GM19438 (cell line): Measurements from ENCODE around the gene EFCAB14.
A peak's percentile ranks its signal among the peaks of the same experiment; 100 is the strongest.
"Not testable (repeated sequence)": the region's sequence is repeated elsewhere in the genome, so short reads cannot be mapped to it uniquely, and the experiment has no call there.

Experiments used
- ATAC-seq: cut with Tn5 transposase; IDR thresholded peaks from one replicate; pipeline ENCODE4 v1.9.1; 2021; ENCODE audit warnings: low read depth; ENCODE audit not compliant: unreplicated experiment

Gene EFCAB14, protein sequence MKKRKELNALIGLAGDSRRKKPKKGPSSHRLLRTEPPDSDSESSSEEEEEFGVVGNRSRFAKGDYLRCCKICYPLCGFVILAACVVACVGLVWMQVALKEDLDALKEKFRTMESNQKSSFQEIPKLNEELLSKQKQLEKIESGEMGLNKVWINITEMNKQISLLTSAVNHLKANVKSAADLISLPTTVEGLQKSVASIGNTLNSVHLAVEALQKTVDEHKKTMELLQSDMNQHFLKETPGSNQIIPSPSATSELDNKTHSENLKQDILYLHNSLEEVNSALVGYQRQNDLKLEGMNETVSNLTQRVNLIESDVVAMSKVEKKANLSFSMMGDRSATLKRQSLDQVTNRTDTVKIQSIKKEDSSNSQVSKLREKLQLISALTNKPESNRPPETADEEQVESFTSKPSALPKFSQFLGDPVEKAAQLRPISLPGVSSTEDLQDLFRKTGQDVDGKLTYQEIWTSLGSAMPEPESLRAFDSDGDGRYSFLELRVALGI

DNA sequence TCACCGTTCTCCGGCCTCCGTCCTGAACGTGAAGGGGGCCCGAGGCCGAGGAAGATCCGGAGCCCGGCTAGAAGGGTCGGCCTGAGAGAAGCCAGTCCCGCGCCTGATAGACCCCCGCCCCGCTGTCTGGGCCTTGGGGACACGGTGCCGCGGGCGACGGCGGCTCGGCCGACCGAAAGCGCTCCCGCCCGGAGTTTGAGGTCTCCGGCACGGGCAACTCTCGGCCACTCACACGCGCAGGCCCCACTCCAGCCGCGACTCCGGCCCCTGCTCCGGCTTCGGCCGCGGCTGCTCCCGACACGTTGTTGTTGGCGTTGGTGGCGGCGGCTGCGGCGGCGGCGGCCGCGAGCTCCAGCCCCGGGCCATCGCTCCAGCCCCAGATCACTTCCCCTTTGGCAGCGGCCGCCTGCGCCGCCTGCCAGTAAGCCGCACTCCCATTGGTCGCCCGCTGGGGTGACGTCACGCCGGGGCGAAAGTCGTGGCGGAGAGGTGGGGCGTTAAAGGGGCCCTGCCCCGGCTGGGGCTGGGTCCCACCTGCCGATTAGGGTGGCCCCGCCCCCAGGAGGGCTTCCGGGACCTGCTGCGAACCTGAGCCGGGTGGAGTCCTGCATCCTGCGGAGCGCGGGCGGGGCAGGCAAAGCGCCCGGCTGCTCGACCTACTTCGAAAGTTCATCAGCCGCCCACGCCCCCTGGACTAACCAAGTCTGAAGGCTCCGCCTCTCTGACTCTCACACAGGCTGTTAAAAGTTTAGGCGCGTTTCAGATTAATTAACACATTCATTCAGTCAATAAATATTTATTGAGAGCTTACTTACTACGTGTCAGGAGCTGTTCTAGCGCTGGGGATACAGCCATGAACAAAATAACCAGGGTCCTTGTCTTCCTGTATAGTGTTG is at the start of gene EFCAB14:
Gene EFCAB14 (minus strand): TSS at position 388 of the 896 bp plus-strand sequence. CDS start 1,027 bp downstream, outside the sequence.
- peak; percentile 96 for ATAC-seq

- no peak for ATAC-seq
These were observed 49.5 kb upstream of the EFCAB14 start for GRCh38 chr1:46768445-46768844.

DNA sequence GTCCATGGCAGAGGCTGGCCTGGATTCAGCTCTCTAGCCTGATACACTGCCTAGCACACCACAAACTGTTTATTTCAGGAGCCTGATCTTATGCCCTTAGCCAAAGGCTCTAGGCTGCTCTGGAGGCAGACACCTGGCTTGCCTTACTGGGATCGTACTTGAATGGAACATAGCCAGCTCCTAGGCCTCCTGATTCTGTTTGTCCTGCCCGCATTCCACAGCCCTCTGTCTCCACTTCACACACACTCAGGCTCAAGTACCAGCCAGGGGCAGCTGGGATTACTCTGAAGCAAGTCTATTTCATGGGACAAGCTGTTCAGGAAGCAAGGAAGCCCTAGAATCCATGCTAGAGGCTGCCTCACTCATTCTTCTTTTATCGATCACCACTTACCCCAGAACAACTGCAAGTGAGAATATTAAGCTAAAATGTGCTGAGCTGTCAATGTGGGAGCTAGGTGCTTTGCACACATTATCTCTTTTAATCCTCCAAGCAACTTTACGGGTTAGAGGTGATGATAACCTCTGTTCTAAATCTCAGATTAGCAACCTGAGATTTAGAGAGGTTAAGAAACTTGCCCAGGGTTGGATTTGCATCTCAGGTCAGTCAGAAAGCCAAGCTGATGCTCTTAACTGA is 48.9 kb upstream of the EFCAB14 start:
- no peak for ATAC-seq

DNA sequence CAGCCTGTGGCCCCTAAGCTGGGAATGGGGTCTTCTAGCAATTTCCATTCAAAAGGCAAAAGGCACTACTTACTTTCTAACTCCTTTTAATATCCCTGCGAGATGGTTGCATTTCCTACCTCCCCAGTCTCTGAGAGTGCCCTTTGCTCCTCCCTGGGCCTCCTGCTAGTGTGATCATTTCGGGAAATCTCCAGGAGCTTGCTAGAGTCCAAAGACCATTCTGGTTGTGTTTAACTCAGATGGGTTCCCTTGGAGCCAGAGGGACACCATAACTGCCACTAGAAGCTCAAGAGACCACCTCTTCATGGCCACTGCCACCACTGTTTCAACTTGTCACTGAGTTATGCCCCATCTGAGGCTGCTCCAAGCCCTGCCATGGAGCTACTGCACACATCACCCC is 45.5 kb upstream of the EFCAB14 start:
- no peak for ATAC-seq

- no peak for ATAC-seq
These were observed 42.8 kb upstream of the EFCAB14 start for GRCh38 chr1:46761740-46762139.

- no peak for ATAC-seq
These were observed 41.7 kb upstream of the EFCAB14 start for GRCh38 chr1:46760558-46761166.

DNA sequence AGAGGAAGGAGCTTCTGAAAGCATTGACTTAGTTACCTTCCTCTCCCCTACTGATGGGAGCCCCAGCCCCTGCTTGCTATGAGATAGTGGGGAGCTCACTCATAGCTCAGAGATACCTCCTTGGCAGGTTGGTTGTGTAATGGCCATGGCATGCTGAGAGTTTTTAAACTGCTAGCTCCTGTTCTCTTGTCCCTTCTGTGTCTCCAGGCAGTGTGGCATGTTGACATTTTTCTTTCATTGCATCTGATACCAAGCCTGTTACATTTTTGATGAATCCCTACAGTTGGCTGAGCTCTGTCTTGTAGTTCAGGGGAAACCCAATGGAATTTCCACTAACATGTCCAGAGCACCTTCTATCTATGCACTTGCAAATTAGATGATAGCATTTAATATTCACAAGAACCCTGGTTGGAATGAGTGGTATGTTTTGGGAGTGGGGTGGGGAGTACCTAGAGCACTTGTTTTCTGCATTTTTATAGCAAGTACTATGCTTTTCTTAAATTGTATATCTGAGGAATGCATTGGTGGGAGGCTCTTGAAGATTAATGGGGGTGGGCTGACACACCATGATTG is 39.1 kb upstream of the EFCAB14 start:
- no peak for ATAC-seq

GRCh38 chr1:46757247-46757955 is 38.5 kb upstream of the EFCAB14 start:
- no peak for ATAC-seq

DNA sequence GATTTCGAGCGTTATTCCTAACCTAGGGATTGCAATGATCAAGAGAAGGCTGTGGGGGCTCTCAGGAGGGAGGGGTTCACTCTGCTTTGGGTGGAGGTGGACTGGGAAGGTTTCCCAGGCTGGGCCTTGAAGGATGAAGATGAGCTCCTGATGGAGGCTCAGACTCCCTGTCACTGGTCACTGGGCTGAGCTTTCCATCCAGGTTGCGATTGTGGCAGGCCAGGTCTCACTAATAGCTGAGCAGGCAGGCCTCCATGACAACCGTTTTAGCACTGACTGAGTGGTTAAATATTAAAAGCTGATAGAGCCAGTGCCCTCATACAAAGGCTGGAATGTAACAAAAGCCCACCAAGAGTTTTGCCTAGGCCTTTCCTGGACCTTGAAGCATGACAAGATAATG is 36.2 kb upstream of the EFCAB14 start:
- no peak for ATAC-seq

DNA sequence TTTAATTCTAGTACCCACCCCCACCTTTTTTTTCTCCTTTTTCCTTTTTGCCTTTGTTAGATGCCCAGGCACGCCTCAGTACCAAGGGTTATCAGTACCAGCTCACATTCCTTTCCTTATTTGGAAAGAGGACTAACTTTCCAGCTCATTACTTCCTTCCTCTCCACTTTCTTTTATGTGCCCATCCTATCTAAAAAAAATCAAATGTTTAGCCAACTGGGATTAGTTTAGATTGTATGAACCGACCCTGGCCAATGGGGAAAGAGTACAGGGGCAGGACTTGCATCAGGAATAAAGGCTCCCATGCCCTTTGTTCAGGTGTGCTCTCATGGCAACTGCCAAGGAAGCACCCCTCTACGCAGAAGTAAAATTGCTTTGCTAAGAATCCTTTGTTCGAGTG is 35.8 kb upstream of the EFCAB14 start:
- not testable (repeated sequence) for ATAC-seq

- no peak for ATAC-seq
These were observed 35.1 kb upstream of the EFCAB14 start for GRCh38 chr1:46753985-46754384.

GRCh38 chr1:46749921-46750404 is 31.0 kb upstream of the EFCAB14 start:
- ATAC-seq = no peak

- no peak for ATAC-seq
These were observed 30.5 kb upstream of the EFCAB14 start for GRCh38 chr1:46749404-46749803.

DNA sequence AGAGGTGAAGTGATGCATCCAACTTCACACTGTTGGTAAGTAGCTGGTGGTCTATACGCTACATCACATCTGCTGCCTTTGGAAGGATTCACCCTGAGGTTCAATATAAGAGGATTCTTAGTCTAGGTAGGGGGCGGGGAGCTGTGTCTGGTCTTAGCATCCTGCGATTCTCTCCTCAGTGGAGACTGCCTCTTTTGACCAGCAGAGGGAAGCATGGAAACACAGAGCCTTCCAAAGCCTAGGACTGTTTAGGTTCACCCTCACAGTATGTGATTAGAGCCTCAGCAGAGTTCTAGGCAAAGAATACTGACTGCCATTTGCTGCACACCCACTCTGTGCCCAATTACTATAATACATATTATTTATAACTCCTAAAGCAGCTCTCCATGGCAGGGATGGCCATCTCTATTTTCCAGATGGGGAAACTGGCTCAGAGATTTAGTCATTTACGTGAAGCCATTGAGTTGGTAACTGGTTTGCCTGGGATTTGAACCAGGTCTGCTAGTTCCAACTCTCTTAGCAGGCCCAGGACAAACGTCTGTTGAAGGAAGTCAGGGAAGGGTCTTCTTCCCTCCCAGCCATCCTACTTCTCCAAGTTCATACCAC is 28.9 kb upstream of the EFCAB14 start:
- ATAC-seq = no peak

GRCh38 chr1:46742069-46742468 is 23.2 kb upstream of the EFCAB14 start:
- no peak for ATAC-seq

GRCh38 chr1:46735708-46736324 is 16.9 kb upstream of the EFCAB14 start:
- no peak for ATAC-seq

GRCh38 chr1:46728327-46728873 is 9.5 kb upstream of the EFCAB14 start:
- ATAC-seq = not testable (repeated sequence)

DNA sequence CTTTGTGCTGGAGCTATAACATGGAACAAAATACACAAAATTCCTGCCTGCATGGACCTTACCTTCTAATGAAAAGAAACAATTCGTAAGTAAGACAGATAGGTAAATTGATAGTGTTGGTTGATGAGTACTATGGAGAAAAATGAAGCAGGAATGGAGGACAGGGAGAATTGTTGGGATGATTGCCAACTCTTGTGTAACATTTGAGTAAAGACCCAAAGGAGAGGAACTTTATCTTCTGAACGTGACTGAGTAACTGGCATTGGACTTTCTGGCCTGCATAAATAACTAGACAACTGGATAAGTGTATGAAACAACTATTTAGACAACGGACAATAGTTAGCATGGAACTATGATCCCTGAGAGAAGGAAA is 6.8 kb upstream of the EFCAB14 start:
- no peak for ATAC-seq
